K562 treated with DMSO at 1 percent for 4 hours (cell line): Measurements from ENCODE around the gene ADIRF. TPM values are rescaled to one million over a fixed set of nuclear protein-coding genes. Genes with fewer than 3 reads are reported as not detected.

Source experiments
- total RNA-seq: library from RNA; unstranded; fragments of 300-600 nt; gene quantifications from 2 replicates; pipeline ENCODE4 v1.2.3, GENCODE V29; 2022; ENCODE audit not compliant: insufficient read depth

Gene ADIRF
- not detected in 2 replicates for total RNA-seq

GRCh38 chr10:86968271-86968993 is at the start of gene ADIRF:
ADIRF (plus strand) TSS chr10:86968482; CDS start chr10:86968545, 63 bp downstream.

GRCh38 chr10:86957471-86958115 is 10.7 kb upstream of the ADIRF start, which contains the start of gene MMRN2:
MMRN2 (minus strand) TSS chr10:86957615; CDS start chr10:86957541, 74 bp downstream.

GRCh38 chr10:86958116-86958900 is 10.0 kb upstream of the ADIRF start, which contains the start of gene SNCG:
SNCG (plus strand) TSS chr10:86958599; CDS start chr10:86958698, 99 bp downstream.

GRCh38 chr10:87020056-87020455 is 51.8 kb downstream of the ADIRF start, which contains the start of gene FAM25A:
FAM25A (plus strand) TSS chr10:87020294; CDS start chr10:87020325, 31 bp downstream.

Other genes starting within 250 kb of the ADIRF start
- gene BMPR1A, start 211.9 kb upstream of the ADIRF start, total RNA-seq = 5.7 and 7.5 TPM in 2 replicates
- gene MMRN2, start 10.9 kb upstream of the ADIRF start, total RNA-seq = 0.97 and 1.2 TPM in 2 replicates
- gene SNCG, start 9.9 kb upstream of the ADIRF start, total RNA-seq = 69.4 and 83.0 TPM in 2 replicates
- not detected in 2 replicates for gene FAM25A, start 51.8 kb downstream of the ADIRF start, total RNA-seq
- 51.4 and 57.3 TPM in 2 replicates for gene GLUD1, start 126.4 kb downstream of the ADIRF start, total RNA-seq
- 13.0 and 16.5 TPM in 2 replicates for gene SHLD2, start 126.7 kb downstream of the ADIRF start, total RNA-seq